Adrenal gland (tissue), 5 donors: ENCODE data around the gene PPIA.

Experiments
- POLR2A ChIP-seq, 2 donors: fragments of 450-650 bp; IDR thresholded peaks; one replicate each; pipeline ENCODE4 v1.6.1; 2017; ENCODE audit warnings: antibody characterized with exemption in 2 of 2, mild to moderate bottlenecking in 2 of 2, moderate library complexity in 1 of 2
- TF ChIP-seq, protein P1 (sequence below), 6 experiments: fragments of 450-650 bp in 4 of 6; fragments of 200-600 bp in 2 of 6; sonication (generic) in 1 of 6; IDR thresholded peaks; 1 replicate in 5 of 6; 2 replicates in 1 of 6; pipeline versions ENCODE4 v1.5.1 to v1.8.0; 2016 to 2021; ENCODE audit warnings: antibody characterized with exemption in 6 of 6, mild to moderate bottlenecking in 2 of 6, moderate library complexity in 1 of 6
- donor health status: DM: no; HTN: no; CAD: no.

- TF ChIP-seq, protein P1, sequence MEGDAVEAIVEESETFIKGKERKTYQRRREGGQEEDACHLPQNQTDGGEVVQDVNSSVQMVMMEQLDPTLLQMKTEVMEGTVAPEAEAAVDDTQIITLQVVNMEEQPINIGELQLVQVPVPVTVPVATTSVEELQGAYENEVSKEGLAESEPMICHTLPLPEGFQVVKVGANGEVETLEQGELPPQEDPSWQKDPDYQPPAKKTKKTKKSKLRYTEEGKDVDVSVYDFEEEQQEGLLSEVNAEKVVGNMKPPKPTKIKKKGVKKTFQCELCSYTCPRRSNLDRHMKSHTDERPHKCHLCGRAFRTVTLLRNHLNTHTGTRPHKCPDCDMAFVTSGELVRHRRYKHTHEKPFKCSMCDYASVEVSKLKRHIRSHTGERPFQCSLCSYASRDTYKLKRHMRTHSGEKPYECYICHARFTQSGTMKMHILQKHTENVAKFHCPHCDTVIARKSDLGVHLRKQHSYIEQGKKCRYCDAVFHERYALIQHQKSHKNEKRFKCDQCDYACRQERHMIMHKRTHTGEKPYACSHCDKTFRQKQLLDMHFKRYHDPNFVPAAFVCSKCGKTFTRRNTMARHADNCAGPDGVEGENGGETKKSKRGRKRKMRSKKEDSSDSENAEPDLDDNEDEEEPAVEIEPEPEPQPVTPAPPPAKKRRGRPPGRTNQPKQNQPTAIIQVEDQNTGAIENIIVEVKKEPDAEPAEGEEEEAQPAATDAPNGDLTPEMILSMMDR (IDR thresholded peaks at IDR 0.05), result peak in 3 of 6 experiments; percentile 34 to 42 (median 39)
- TF ChIP-seq POLR2A (IDR thresholded peaks at IDR 0.05), result no peak
Measured at GRCh38 chr7:44764665-44765578, 31.6 kb upstream of the PPIA start.
